IPS-18c (cell line): ENCODE results near the gene HORMAD2.
"Not testable (repeated sequence)": the region's sequence is repeated elsewhere in the genome, so short reads cannot be mapped to it uniquely, and the experiment has no call there.

Experiments
- H3K4me3 ChIP-seq: 2 replicates; pipeline ENCODE4 v1.7.0; 2013; ENCODE audit warnings: low read depth, mild to moderate bottlenecking, low read length, moderate library complexity; ENCODE audit not compliant: insufficient read depth
- H3K9me3 ChIP-seq: one replicate; pipeline ENCODE4 v1.6.1; 2013; ENCODE audit warnings: mild to moderate bottlenecking, low read length, moderate library complexity; ENCODE audit not compliant: control insufficient read depth, insufficient read depth

Gene HORMAD2

DNA sequence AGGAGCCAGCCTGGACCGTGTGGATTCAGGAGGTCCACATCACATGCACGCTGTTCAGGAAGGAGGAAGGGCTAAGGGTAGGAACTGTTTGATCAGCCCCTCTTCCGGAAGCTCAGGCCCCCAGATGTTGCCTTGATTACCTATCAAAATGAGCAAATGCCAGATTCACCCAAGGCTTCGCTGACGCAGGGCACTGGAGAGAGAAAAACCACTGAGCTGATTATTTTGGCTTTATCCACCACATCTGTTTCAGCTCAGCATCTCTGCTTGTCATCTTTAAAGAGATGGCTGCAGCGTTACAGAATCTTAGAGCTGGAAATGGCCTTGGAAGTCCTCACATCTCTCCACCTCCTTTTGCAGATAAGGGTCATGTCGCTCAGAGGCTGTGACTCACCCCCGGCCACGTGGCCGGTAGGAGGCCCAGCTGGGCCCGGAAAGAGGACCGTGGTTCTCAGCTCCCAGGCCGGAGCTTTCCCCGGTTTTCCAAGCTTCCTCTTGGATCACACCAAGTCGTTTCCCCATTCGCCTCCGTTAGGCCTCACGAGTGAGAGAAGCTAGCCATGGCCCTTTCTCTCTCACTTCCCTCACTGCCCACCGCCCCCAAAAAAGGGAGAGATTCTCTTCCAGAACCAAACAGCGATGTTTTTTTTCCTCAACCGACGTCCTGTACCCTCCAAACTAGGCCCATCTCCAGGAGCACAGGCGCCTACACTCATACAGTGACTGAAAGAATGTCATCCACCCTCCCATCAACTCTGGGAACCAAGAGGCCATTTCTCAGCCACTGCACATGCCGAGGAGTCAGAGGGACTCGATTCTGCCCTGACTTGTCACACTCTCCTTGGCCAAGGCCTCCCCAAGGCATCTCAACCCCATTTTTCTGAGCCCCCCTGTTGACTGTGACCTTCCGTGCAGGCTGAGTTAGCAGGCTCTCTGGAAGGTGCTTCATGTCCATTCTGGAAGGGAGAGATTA, 128.7 kb downstream of the HORMAD2 start:
- no peak overlapping the region for H3K4me3 ChIP-seq
- no peaks in the 10 kb centered on the region for H3K9me3 ChIP-seq

DNA sequence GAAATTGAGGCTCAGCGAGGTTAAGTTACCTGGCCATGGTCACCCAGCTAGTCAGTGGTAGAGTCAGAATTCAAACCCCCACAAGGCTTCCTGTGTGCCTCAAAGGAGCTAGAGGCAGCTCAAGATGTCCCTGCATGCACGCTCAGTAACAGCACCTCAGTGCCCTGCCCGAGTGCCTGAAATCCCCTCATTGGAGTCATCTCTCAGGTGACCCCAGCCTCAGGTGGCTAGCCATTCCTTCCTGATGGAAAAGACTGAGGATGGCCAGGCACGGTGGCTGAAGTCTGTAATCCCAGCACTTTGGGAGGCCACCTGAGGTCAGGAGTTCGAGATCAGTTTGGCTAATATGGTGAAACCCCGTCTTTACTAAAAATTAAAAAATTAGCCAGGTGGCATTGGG, 129.4 kb downstream of the HORMAD2 start:
- Histone ChIP-seq H3K9me3 (no peaks in the 10 kb centered on the region), H3K4me3 (no peak overlapping the region)

GRCh38 chr22:30210235-30210909, 130.1 kb downstream of the HORMAD2 start:
- Histone ChIP-seq H3K9me3 (no peaks in the 10 kb centered on the region), H3K4me3 (no peak overlapping the region)

GRCh38 chr22:30211124-30211820, 131.0 kb downstream of the HORMAD2 start:
- H3K9me3 ChIP-seq, result no peaks in the 10 kb centered on the region
- no peak overlapping the region for H3K4me3 ChIP-seq

GRCh38 chr22:30212363-30212995, 132.2 kb downstream of the HORMAD2 start:
- Histone ChIP-seq H3K4me3 (no peak overlapping the region), H3K9me3 (no peaks in the 10 kb centered on the region)

GRCh38 chr22:30212996-30213441, 132.8 kb downstream of the HORMAD2 start:
- H3K9me3 ChIP-seq, result no peaks in the 10 kb centered on the region
- no peak overlapping the region for H3K4me3 ChIP-seq

DNA sequence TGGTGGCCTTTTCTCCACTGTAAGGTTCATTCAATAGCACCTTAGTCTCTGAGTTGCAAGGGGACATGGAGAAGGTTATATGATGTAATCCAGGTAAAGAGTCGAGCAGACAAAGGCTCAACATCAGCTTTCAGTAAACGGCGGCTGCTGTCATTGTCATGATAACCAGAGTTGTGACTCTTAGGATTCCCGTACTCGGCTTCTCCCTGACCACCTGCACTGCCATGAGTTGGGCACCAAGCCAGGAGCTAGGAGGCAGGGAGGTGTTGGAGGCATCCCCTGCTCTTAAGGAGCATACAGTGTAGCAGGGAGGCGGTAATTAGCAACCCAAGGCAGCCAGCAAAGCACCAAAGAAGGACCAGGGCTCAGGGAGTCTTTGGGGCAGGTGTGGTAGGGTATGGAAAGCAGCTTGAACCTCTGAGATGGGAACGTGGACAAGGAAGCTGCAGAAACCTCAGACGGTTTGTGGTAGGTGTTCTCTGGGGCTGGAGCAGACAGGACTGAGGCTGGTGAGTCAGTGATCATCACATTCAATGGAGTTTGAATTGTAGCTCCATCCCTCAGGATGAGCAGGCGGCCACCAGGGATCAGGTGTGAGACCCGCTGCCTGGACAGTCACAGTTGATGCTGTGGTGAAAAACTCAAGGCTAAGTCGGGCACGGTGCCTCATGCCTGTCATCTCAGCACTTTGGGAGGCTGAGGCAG, 134.6 kb downstream of the HORMAD2 start:
- H3K9me3 ChIP-seq, result no peaks in the 10 kb centered on the region
- H3K4me3 ChIP-seq, result no peak overlapping the region

DNA sequence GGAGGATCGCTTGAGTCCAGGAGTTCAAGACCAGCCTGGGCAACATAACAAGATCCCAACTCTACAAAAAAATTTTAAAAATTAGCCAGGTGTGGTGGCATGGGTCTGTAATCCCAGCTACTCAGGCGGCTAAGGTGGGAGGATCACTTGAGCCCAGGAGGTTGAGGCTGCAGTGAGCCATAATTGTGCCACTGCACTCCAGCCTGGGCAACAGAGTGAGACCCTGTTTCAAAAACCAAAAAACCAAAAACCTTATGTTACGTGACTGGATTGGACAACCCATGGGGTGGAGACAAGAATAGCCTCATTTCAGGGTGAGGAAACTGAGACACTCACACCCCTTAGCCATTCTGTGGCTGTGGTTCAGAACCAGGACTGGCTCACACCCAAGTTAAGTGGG, 136.0 kb downstream of the HORMAD2 start:
- H3K4me3 ChIP-seq, H3K9me3 ChIP-seq: not testable (repeated sequence)

GRCh38 chr22:30216710-30217109, 136.4 kb downstream of the HORMAD2 start:
- H3K4me3 ChIP-seq, result no peak overlapping the region
- no peaks in the 10 kb centered on the region for H3K9me3 ChIP-seq

GRCh38 chr22:30217698-30218560, 137.7 kb downstream of the HORMAD2 start:
- Histone ChIP-seq H3K4me3 (no peak overlapping the region), H3K9me3 (no peaks in the 10 kb centered on the region)

- H3K4me3 ChIP-seq, result no peak overlapping the region
- no peaks in the 10 kb centered on the region for H3K9me3 ChIP-seq
Observed at GRCh38 chr22:30219049-30219654, 138.9 kb downstream of the HORMAD2 start.

GRCh38 chr22:30219668-30220278, 139.5 kb downstream of the HORMAD2 start:
- no peak overlapping the region for H3K4me3 ChIP-seq

DNA sequence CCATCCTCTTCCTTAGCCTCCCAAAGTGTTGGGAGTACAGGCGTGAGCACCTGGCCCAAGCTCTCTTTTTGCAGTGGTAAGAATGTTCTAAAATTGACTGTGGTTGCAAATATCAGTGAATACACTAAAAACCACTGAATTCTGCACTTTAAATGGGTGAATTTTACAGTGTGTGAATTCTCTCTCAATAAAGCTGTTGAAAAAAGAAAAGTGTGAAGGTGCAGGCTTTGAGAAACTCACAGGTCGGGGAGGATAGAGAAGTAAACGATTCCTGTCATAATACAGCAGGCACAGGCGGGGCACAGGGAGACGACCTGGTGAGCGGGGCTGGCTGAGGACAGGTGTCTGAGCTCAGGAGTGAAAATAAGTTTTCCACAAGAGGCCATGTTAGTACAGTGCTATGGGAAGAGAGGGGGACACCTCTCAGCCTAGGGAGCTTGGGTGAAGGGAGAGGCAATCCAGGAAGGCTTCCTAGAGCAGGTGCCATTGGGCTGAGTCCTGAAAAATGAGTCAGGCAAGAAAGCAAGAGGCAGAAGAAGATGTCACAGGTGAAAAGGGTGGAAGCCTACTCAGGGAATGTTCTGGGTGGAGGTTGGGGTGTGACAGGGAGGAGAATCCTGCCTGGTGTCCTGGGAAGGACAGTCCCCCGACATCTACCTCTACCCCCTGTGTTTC, 140.2 kb downstream of the HORMAD2 start:
- H3K4me3 ChIP-seq, result no peak overlapping the region
- H3K9me3 ChIP-seq, result no peaks in the 10 kb centered on the region

More at GRCh38 chr22:30219668-30220278, 139.5 kb downstream of the HORMAD2 start:
- H3K9me3 ChIP-seq, result no peaks in the 10 kb centered on the region

DNA sequence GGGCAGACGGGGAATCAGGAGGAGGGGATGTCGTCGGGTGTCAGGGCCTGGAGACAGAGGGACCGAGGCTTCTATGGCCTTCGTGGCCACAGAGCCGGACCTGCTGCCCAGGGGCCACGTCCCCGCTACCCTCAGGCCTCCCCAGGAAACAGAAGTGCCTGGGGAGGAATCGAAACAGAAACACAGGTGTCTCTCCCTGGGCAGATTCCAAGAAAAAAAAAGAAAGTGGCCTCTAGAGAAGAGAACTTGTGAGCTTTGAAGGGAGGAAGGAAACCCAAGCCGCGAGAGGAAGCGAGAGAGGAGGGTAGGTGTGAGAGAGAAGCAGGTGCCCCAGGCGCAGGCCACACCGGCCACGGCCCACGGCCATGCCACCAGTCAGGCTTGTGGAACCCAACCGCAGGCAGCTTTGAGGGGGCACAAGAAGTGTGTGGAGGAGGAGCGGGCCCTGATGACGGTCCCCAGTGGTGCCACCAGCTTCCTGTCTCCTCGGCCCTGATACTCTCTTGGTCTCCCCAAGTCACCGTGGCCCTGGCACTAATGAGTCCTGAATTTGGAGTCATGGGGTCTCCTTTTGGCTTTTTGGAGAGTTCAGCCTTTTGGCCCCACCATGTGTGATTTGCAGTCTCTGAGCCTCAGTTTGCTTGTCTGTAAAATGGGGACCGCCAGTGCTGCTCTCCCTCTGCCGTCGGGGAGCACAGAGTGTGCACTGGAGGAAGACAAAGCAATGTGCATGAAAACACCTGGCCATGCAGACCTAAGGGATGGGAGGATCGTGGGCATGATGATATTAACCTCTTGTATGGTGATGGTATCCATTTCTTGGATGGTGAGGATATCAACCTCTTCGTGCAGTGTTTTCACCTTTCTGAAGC, 141.1 kb downstream of the HORMAD2 start:
- Histone ChIP-seq H3K4me3 (no peak overlapping the region), H3K9me3 (no peaks in the 10 kb centered on the region)
